CD1c-positive myeloid dendritic cell (primary cell): Measurements from ENCODE around the gene CDC20.
A peak's percentile ranks its signal among the peaks of the same experiment; 100 is the strongest.
"Not testable (repeated sequence)": the region's sequence is repeated elsewhere in the genome, so short reads cannot be mapped to it uniquely, and the experiment has no call there.

Source experiments
- DNase-seq: peaks from one replicate; pipeline ENCODE4 v3.0.0-alpha.2; 2016; ENCODE audit errors: extremely low spot score

CDC20 gene

GRCh38 chr1:43358121-43358745 lies 548 bp upstream of the CDC20 start:
- DNase-seq: no peak

DNA sequence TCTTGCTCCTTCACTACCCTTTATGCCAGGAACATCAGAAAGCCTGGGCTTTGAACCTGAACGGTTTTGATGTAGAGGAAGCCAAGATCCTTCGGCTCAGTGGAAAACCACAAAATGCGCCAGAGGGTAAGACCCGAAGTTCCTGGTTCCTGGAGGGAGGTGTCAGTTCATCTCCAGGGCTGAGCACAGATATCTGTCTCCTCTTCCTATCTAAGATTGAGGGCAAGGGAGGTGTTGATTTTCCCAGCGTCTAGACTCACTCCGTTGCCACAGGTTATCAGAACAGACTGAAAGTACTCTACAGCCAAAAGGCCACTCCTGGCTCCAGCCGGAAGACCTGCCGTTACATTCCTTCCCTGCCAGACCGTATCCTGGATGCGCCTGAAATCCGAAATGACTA lies 915 bp downstream of the CDC20 start:
- DNase-seq: no peak

- DNase-seq: no peak
These were observed 1.8 kb downstream of the CDC20 start for GRCh38 chr1:43360616-43361015.

DNA sequence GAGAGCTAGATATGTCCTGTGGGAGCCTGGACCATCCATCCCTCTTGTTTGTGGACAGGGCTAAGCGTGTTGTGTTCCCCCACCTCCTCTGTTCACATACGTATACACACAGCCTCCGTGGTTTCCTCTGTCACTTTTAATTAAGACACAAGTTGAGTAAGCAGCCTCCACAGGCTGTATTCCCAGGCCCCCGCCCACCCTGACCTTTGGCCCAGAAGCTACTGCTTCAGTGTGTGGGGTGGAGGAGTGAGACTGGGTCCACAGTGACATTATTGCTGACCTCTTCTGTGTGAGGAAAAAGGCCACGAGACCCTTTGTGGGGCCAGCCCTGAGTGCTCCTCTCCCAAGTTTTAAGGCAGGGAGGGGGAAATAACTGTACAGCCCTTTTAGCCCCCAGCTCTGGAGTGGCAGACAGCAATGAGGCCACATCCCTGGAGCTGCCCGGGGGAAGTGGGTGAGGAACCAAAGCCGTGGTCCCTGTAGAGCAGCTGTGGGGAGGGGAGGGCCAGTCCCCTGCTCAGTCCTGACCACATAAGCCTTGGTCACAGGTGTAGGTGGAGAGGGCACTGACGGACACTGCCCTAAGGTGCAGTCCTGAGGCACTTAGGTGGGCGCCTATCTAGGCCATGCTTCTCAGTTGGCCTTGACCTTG lies 4.6 kb downstream of the CDC20 start:
- DNase-seq: peak; percentile 37

DNA sequence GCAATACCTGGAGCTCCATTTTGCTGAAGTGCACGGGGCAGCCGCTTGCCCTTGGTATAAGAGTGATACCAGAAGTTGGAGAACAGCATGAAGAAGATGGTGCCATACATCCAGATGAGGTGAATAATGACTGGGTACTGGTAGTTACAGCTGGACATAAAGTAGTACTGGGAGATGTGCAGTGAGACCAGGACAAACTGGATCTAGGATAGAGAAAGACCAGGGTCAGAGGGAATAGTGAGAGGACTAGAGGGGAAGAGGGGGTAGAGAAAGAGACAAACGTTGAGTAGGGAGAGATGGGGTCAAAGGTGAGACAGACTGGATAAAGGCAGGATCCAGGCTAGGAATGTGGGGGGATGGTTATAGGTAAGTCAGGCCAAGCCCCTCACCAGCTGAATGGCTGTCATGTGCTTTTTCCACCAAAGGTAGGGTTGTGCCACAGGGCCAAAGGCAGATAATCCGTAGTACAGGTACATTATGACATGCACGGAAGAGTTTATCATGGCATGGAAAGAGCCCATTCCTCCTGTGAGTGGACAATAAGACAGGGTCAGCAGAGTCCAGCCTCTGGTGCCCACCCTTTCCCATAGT lies 5.2 kb downstream of the CDC20 start:
- no peak for DNase-seq

DNA sequence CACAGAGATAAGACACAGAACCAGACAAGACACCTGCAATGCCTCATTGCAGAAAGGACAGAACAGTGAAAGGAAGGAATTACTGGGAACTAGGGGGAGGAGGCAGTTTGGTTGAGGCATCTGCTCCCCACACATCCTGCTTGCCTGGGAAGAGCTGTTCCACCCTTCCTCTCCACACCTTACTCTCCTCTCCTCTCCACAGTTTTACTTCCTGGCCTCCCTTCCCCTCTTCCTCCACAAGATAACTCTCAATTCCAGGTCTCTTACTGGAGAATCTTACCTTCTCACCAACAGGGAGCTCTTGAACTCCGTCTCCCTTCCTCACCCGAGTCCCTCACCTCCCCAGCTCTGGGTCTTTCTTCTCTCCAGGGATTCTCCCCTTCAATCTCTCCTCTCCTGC lies 6.9 kb downstream of the CDC20 start:
- DNase-seq: no peak

DNA sequence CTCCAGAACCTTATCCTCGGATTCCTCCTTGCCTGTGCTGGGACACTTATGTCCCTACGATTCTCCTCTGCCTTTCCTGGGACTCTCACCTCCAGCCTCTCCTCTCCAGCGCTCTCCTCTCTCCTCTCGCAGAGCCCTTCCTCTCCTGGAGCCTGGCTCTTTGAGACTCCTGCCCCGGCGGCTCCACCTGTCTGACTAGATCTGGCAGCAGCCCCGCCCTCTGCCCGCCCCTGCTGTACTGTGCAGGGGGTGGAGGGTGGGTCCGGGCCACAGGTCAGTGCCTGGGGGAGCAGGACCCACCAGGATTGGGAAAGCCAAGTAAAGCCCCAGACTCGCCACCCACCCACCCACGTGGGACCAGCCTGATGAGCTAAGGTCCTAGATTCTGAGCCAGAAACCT lies 7.4 kb downstream of the CDC20 start:
- DNase-seq: no peak

GRCh38 chr1:43366601-43367025 lies 7.8 kb downstream of the CDC20 start:
- no peak for DNase-seq

DNA sequence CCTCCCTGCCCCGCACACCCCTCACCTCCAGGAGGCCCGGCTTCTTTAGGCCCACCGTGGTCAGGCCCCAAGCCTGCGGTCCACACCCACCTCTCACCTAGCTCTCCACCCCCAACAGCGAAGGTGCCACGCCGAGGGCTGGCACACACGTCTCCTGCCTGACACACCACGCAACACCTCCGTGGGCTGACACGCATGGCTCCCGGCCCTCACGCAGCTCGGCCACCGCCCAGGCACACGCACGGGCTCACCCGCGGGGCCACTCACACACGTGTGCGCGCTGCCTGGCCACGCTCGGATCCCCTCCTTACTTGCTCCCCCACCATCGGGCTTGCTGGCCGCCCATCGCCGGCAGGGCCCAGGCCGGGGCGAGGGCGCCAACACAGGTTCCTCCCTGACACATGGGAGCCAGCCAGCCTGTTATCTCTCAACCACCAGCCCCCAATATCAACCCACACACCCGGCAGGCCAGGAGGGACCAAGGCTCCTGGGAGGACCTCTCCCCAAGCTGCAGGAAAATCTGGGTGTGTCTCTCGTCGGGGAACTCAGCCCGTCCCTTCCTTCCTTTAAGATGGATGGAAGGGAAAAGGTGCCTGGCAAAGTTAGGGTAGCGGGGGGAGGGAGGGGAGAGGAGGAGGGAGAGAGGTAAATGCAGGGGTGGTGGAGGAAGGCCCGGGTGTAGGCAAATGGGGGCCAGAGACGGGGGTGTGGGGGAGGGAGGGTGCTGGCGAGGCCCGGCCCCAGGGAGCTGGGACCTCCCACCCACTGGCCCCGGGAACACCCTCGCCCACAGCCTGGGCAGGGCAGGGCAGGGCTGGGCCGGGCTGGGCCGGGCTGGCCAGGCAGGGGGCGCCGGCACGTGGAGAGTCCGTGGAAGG lies 8.5 kb downstream of the CDC20 start:
- DNase-seq: peak; percentile 31

GRCh38 chr1:43367904-43368645 lies 9.3 kb downstream of the CDC20 start, which contains the start of gene ELOVL1:
ELOVL1 (minus strand) TSS chr1:43368011; CDS start chr1:43365609, 2,402 bp downstream.
- DNase-seq: peak; percentile 96

- DNase-seq: no peak
These were observed 9.9 kb downstream of the CDC20 start for GRCh38 chr1:43368646-43369020.

DNA sequence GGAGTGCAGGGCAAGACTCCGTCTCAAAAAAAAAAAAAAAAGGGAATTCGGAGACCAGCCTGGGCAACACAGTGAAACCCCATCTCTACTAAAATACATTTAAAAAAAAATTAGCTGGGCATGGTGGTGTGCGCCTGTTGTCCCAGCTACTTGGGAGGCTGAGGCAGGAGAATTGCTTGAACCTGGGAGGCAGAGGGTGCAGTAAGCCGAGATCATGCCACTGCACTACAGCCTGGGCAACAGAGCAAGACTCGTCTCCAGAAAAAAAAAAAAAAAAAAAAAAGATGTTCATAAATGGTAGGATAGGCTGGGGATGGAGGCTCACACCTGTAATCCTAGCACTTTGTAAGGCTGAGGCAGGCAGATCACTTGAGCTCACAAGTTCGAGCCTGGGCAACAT lies 11.0 kb downstream of the CDC20 start:
- not testable (repeated sequence) for DNase-seq

GRCh38 chr1:43370564-43370963 lies 11.8 kb downstream of the CDC20 start:
- no peak for DNase-seq

DNA sequence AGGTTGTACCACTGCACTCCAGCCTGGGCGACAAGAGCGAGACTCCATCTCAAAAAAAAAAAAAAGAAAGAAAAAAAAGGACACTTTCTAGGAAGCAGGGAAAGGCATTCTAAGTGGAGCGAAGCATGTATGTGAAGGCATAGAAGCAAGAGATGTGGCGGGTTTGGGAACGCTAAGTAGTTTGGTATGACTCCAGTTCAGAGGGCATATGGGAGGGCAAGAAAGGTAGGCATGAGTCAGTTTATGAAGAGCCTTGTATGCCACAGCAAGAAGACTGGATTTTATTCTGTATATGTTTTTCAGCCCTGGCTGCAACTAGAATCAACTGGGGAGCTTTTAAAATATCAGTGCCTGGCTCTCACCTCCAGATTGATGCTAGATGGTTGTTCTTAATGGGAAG lies 13.4 kb downstream of the CDC20 start:
- DNase-seq: no peak

DNA sequence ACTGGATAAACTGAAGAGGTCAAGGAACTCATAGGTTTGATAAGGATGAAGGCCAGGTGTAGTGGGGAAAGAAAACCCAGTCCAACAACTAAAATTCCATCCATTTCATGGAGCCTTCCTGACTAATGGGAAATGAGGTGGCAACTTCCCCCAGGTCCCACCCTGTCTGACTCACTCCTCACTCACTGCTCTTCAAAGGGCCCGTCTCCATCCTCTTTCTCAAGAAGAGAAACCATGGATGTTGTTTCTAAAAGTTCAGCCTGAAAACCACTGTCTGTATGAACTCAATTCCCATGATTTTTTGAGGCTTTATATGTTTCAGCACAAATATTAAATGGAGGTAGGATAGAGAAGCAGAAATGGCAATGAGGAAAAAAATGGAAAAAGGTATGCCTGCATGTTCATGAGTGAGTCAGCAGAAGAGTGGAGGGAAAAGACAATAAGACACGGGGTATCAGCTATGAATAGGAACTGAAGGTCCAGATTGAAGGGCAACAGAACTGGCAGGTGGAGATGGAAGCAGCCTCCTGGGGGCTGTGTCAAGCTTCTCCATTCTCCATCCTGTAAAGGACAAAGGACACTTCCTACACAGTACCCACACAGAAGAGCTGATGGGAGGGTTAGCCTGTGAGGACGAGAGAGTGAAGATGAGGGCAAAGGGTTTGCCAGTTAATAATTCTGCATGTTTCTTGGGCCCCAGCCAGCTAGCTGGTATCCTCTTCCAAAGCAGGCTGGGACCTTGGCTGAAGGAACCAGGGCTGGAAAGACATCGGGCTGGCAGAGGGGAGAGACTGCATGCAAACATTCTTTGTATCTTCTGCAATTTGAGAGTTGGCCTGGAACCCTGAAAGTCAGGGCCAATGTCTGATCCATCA lies 14.5 kb downstream of the CDC20 start:
- DNase-seq: peak; percentile 31

DNA sequence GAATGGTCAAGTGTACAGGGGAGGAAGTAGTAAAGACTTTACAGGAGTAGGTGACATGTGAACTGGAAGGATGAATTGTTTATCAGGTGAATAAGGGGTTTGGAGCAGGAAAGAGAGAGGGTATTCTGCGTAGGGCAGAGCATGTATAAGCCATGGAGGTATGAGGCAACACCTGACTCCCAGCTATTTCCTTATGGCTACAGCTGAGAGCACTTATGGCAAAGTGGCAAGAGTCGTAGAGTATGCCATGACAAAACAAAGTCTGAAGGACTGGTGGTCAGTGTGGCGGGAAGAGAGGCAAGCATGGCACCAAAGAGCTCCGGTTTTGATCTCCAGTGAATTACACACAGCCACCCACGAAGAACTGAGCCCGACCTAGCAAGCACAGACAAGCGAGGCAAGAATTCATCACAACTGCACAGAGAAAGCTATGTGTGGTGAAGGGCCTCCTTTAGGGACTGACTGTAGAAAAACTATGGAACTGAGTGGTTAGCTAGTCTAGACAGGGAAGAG lies 18.0 kb downstream of the CDC20 start:
- no peak for DNase-seq

GRCh38 chr1:43377831-43378230 lies 19.1 kb downstream of the CDC20 start:
- no peak for DNase-seq

GRCh38 chr1:43379476-43379875 lies 20.7 kb downstream of the CDC20 start:
- no peak for DNase-seq

DNA sequence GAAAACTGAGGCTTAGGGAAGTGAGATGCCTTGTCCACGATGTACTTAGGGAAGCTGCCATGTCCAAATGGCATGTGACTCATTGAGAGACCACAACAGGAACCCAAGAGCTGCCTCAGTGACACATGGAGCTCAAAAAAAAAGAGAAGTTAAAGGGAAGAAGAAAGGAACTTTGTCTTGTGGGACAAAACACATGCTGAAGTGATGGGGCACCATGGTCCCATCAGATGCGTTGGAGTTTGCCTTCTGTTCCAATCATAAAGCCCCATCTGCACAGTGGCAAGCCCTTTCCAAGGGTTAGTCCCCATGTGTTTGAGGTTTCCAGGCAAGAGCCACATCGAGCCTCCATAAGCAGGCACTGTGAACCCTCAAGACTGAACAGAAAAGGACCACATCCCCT lies 22.8 kb downstream of the CDC20 start:
- DNase-seq: peak; percentile 88

DNA sequence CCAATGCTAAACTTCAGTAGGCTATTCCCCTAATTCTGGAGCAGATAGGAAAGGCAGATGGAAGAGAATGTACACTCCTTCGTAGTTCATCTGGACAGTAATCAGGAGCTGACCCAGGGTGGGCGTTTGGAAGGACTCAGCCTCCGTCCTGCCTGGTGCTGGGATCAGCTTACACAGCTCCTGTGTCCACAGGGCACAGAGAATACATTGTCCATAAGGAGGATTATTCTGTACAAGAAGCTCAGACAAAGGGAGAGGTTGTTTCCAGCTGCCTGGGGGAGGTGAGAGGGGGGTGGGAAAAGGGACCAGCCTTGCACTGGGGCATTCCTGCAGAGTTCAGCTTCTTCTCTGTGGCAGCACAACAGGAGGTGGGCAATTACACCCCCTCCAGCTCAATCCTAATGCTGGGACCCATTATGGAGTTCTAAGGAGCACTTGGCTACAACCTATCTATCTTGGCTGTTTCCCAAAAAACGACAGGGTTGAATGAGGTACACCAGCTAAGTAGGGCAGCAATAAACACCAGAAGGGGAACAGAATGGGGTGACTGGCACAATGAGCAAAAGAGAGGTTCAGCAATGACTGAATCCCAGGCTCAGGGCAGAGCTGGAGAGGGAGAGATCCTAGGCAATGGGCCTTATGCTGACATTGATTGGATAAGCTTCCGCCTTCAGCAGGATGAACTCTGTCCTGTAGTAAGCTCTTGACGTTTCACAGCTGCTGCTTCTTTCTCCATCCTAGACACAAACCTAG lies 23.4 kb downstream of the CDC20 start:
- DNase-seq: no peak
